ENCODE data around the gene USP13.

USP13 gene

DNA sequence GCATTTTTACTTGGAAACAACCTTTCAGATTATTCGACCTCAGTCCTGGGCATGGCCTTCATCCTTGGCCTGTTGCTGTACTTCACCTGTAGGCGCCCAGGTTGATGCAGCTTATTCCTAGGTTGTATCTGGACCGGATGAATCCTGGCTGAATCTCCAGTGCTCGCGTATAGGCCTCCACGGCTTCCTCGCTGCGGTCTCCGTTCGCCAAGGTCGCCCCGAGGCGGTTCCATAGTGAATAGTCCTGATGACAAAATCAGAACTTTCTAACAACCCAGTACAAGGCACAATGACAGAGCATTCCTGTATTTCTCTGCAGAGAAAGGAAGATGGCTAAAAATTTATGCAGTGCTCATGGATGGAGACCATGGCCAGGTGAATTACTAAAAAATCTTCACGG is 154.7 kb downstream of the USP13 start:
- no peak overlapping the region for H3K4me3 ChIP-seq (ENCODE audit: low read length)
- H3K27me3 ChIP-seq (ENCODE audit: low read depth, low read length): no peaks in the 10 kb centered on the region
- no peak overlapping the region for H3K27ac ChIP-seq (ENCODE audit: low read length)
- no peaks in the 10 kb centered on the region for H4K20me1 ChIP-seq (ENCODE audit: insufficient read depth, low read length)
- H3K9ac ChIP-seq (ENCODE audit: low read length): no peak overlapping the region
- no peak overlapping the region for H2AFZ ChIP-seq (ENCODE audit: low read depth, low read length)
- TF ChIP-seq, protein P1, sequence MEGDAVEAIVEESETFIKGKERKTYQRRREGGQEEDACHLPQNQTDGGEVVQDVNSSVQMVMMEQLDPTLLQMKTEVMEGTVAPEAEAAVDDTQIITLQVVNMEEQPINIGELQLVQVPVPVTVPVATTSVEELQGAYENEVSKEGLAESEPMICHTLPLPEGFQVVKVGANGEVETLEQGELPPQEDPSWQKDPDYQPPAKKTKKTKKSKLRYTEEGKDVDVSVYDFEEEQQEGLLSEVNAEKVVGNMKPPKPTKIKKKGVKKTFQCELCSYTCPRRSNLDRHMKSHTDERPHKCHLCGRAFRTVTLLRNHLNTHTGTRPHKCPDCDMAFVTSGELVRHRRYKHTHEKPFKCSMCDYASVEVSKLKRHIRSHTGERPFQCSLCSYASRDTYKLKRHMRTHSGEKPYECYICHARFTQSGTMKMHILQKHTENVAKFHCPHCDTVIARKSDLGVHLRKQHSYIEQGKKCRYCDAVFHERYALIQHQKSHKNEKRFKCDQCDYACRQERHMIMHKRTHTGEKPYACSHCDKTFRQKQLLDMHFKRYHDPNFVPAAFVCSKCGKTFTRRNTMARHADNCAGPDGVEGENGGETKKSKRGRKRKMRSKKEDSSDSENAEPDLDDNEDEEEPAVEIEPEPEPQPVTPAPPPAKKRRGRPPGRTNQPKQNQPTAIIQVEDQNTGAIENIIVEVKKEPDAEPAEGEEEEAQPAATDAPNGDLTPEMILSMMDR (IDR thresholded peaks at IDR 0.05; ENCODE audit: low read depth, low read length): no peak
- no peak for TF ChIP-seq EZH2phosphoT487 (IDR thresholded peaks at IDR 0.05; ENCODE audit: low read depth)
- H3K9me3 ChIP-seq (ENCODE audit: insufficient read depth, low read length): no peaks in the 10 kb centered on the region
- no peak overlapping the region for H3K4me2 ChIP-seq (ENCODE audit: low read length)
- no peaks in the 10 kb centered on the region for H3K79me2 ChIP-seq (ENCODE audit: low read length)
- peaks cover 8% of the 10 kb centered on the region for H3K4me1 ChIP-seq (ENCODE audit: low read length)
- no peaks in the 10 kb centered on the region for H3K36me3 ChIP-seq (replicated peaks; ENCODE audit: low read depth, low read length)

GRCh38 chr3:179809639-179810038 is 156.8 kb downstream of the USP13 start:
- no peak for TF ChIP-seq EZH2phosphoT487 (IDR thresholded peaks at IDR 0.05; ENCODE audit: low read depth)
- TF ChIP-seq, protein P1 (IDR thresholded peaks at IDR 0.05; ENCODE audit: low read depth, low read length): no peak
- Histone ChIP-seq H3K27me3 (ENCODE audit: low read depth, low read length) (no peaks in the 10 kb centered on the region), H3K79me2 (ENCODE audit: low read length) (no peaks in the 10 kb centered on the region), H3K27ac (ENCODE audit: low read length) (no peak overlapping the region), H3K9ac (ENCODE audit: low read length) (no peak overlapping the region), H3K9me3 (ENCODE audit: insufficient read depth, low read length) (no peaks in the 10 kb centered on the region), H3K4me2 (ENCODE audit: low read length) (no peak overlapping the region), H3K4me3 (ENCODE audit: low read length) (no peak overlapping the region), H2AFZ (ENCODE audit: low read depth, low read length) (no peak overlapping the region), H4K20me1 (ENCODE audit: insufficient read depth, low read length) (no peaks in the 10 kb centered on the region), H3K4me1 (ENCODE audit: low read length) (peaks cover 8% of the 10 kb centered on the region), H3K36me3 (replicated peaks; ENCODE audit: low read depth, low read length) (no peaks in the 10 kb centered on the region)

DNA sequence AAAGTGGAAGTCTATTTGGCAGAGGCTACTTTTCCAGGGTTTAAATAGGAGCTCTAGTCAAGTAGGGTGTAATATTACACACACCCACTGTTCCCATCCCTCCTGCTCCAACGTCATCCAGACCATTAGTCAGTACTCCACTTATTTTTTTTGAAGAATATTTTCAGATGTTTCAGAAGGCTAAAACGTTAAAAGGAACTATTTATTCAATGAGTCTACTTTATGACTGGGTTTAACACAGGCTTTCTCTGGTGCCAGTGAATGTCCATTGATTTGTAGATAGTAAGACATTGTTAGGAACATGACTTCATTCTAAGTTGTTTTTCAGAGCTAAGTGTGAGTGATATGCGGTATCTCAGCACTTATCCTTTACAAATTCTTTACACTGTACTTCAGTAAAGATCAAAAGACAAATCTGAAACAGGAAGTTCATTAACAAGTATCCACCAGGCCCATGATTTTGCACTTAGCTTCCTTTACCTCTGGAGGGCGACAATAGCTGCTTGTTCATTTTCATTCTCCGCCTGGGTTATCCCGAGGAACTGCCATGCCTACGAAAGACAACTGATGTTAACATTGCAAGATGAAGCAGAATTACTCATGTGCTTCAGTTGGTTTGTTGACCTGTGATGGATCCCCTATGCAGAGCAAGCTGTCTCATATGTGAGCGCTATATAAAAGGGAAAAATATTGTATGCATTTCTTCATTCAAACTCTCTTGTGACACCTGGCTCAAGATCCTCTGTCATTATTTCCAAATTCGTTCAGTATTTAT is 158.7 kb downstream of the USP13 start:
- Histone ChIP-seq H3K4me1 (ENCODE audit: low read length) (peaks cover 8% of the 10 kb centered on the region), H3K4me3 (ENCODE audit: low read length) (peak overlapping the region; percentile 66), H3K27me3 (ENCODE audit: low read depth, low read length) (no peaks in the 10 kb centered on the region), H2AFZ (ENCODE audit: low read depth, low read length) (peak overlapping the region; percentile 96), H3K79me2 (ENCODE audit: low read length) (no peaks in the 10 kb centered on the region), H3K36me3 (replicated peaks; ENCODE audit: low read depth, low read length) (no peaks in the 10 kb centered on the region), H4K20me1 (ENCODE audit: insufficient read depth, low read length) (no peaks in the 10 kb centered on the region), H3K9me3 (ENCODE audit: insufficient read depth, low read length) (no peaks in the 10 kb centered on the region), H3K27ac (ENCODE audit: low read length) (no peak overlapping the region), H3K9ac (ENCODE audit: low read length) (peak overlapping the region; percentile 34; the same call in 1 of the 2 replicates), H3K4me2 (ENCODE audit: low read length) (peak overlapping the region; percentile 88)
- TF ChIP-seq EZH2phosphoT487 (IDR thresholded peaks at IDR 0.05; ENCODE audit: low read depth): no peak
- TF ChIP-seq, protein P1 (IDR thresholded peaks at IDR 0.05; ENCODE audit: low read depth, low read length): peak; percentile 91

GRCh38 chr3:179812096-179812382 is 159.2 kb downstream of the USP13 start:
- Histone ChIP-seq H3K4me3 (ENCODE audit: low read length) (peak overlapping the region; percentile 66), H3K27me3 (ENCODE audit: low read depth, low read length) (no peaks in the 10 kb centered on the region), H3K36me3 (replicated peaks; ENCODE audit: low read depth, low read length) (no peaks in the 10 kb centered on the region), H3K9me3 (ENCODE audit: insufficient read depth, low read length) (no peaks in the 10 kb centered on the region), H4K20me1 (ENCODE audit: insufficient read depth, low read length) (no peaks in the 10 kb centered on the region), H3K27ac (ENCODE audit: low read length) (no peak overlapping the region), H3K4me1 (ENCODE audit: low read length) (peaks cover 8% of the 10 kb centered on the region), H3K79me2 (ENCODE audit: low read length) (no peaks in the 10 kb centered on the region), H3K9ac (ENCODE audit: low read length) (0 out of 2 replicates have a peak overlapping the region, but pooled peaks have one; percentile 11), H3K4me2 (ENCODE audit: low read length) (peak overlapping the region; percentile 88), H2AFZ (ENCODE audit: low read depth, low read length) (0 out of 2 replicates have a peak overlapping the region, but pooled peaks have one; percentile 96)
- no peak for TF ChIP-seq EZH2phosphoT487 (IDR thresholded peaks at IDR 0.05; ENCODE audit: low read depth)
- TF ChIP-seq, protein P1 (IDR thresholded peaks at IDR 0.05; ENCODE audit: low read depth, low read length): no peak

Measured in OCI-LY3 (cell line).